GM10266 (cell line): ENCODE data around the gene MBP.

Experiments used
- DNase-seq: peaks from one replicate; pipeline ENCODE4 v3.0.0; 2012; ENCODE audit errors: extremely low spot score
- CTCF ChIP-seq: IDR thresholded peaks from 2 replicates; pipeline ENCODE4 v1.5.1; 2012; ENCODE audit warnings: mild to moderate bottlenecking, low read depth; ENCODE audit not compliant: control insufficient read depth, insufficient read depth; ENCODE audit errors: missing control alignments

MBP gene

GRCh38 chr18:77111951-77112746 is 20.4 kb downstream of the MBP start:
- no peak for DNase-seq
- no peak for TF ChIP-seq CTCF

GRCh38 chr18:77111449-77111848 is 21.1 kb downstream of the MBP start:
- no peak for TF ChIP-seq CTCF
- DNase-seq, result no peak

- no peak for DNase-seq
- no peak for TF ChIP-seq CTCF
Observed at GRCh38 chr18:77110936-77111335, 21.6 kb downstream of the MBP start.

- DNase-seq, result no peak
- TF ChIP-seq CTCF, result no peak
Observed at GRCh38 chr18:77110400-77110799, 22.2 kb downstream of the MBP start.

GRCh38 chr18:77109648-77110019 is 22.9 kb downstream of the MBP start:
- no peak for TF ChIP-seq CTCF
- DNase-seq, result no peak

GRCh38 chr18:77108821-77109647 is 23.5 kb downstream of the MBP start:
- no peak for DNase-seq
- no peak for TF ChIP-seq CTCF
